HG02973 (cell line): Measurements from ENCODE around the gene RIMKLB.
"Not testable (repeated sequence)": the region's sequence is repeated elsewhere in the genome, so short reads cannot be mapped to it uniquely, and the experiment has no call there.

Experiments used
- ATAC-seq: cut with Tn5 transposase; IDR thresholded peaks from one replicate; pipeline ENCODE4 v1.9.1; 2021; ENCODE audit warnings: moderate library complexity; ENCODE audit not compliant: unreplicated experiment

The RIMKLB gene

GRCh38 chr12:8689681-8690080 is 8.1 kb upstream of the RIMKLB start:
- ATAC-seq, result no peak

GRCh38 chr12:8692573-8692972 is 5.2 kb upstream of the RIMKLB start:
- ATAC-seq, result no peak

DNA sequence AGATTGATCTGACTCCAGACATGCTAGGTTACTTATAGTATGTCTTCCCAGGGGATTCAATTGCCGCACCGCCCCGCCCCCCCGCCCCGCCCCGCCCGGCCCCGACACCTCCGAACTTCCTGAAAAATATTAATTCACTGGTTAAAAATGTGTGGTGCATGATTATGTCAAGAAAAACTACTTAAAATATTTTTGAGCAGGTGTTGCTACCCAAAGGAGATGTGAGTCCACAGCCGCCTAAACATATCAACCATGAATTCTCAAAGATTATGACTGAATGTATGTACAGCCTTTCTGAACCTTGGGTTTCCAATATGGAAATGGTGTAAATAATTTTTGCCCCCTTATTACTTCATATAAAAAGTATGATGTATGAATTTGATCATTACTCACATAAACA is 2.7 kb upstream of the RIMKLB start:
- ATAC-seq, result no peak

DNA sequence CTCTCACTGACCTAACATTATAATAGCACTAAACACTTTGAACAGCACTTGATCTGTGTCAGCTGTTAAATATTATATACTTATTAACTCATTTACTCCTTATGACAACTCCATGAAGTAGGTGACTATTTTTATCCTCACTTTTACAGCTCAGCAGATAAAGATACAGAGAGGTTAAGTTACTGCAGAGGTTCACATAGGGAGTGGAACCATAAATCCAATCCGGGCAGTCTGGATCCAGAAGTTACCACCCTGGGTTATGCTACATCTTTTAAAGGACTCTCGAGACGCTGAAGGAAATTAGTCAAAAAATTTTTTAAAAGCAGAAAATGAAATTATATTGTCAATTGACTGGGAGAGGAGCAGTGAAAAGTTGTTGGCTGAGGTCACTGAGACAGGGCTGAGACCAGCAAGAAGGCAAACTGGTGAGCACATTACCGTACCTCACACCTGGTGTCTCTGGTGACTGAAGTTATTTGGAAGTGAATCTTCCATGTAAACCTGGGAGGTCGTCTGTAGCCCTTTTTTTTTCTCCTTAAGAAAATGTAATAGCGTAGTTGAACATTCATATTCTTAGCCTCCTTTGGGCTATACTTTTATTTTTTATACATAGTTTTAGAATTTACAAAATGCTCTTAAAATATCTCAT is 1.2 kb upstream of the RIMKLB start:
- ATAC-seq, result no peak

- ATAC-seq, result peak; percentile 11
Observed at GRCh38 chr12:8697120-8697475, 693 bp upstream of the RIMKLB start.

GRCh38 chr12:8698132-8698851 is 501 bp downstream of the RIMKLB start:
- ATAC-seq, result peak; percentile 40

- ATAC-seq, result no peak
Observed at GRCh38 chr12:8698879-8699278, 1.1 kb downstream of the RIMKLB start.

GRCh38 chr12:8699714-8700113 is 1.9 kb downstream of the RIMKLB start:
- ATAC-seq, result no peak

DNA sequence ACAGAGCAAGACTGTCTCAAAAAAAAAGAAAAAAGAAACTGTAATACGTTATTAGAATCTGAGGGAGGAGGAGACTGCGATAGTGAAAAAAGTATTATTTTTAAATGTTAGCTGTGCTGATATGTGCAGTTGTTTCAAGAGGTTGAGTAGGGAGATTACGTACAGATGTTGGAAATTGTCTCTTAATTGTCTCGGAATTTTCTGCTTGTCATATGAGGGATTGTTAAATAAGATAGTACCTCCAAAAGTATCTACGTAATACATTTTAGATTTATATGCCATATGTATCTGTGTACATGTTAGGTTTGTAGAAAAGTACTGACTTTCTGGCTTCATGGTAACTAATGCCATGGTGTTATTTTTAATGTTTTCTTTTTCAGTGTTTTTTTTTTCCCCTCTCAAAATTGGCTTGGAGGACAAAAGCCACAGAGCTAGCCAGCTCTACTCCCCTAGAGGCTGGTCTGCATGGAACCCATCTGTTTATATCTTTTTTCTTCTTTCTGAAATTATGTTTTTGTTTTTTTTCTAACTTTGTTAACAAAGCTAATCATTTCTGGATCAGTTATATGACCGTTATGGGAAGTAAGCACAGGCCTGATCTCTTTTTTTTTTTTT is 3.4 kb downstream of the RIMKLB start:
- no peak for ATAC-seq

GRCh38 chr12:8702159-8702558 is 4.4 kb downstream of the RIMKLB start:
- no peak for ATAC-seq

DNA sequence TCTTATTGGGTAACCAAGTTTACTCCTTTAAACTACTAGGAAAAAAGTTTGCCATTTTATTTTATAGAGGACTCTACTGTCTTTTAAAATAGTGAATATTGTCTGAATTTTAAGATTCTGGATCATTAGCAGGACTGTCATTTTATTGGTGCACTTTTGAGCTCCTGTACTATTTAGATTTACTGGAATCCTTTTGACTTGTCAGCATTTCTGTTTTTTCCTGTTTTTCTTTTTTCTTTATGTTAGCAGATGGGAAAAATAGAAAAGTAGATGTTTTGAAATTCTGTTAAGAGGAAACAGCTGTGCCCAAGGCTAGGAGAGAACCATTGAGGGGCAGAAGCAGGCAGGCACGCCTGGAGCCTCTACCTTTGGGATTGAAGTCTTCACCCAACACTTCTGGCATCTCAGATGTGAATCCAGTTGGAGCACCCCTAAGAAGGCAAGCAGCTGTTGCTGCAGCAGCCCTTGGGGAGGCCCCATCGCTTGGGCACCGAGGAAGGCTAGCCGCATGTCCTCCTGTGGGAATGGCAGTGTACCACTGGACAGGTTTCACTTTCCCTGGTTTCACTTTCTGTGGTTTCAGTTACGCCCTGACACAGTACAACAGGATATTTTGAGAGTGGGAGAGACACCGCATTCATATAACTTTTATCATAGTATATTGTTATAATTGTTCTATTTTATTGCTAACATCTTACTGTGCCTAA is 11.5 kb downstream of the RIMKLB start:
- no peak for ATAC-seq

GRCh38 chr12:8712572-8712971 is 14.8 kb downstream of the RIMKLB start:
- no peak for ATAC-seq

DNA sequence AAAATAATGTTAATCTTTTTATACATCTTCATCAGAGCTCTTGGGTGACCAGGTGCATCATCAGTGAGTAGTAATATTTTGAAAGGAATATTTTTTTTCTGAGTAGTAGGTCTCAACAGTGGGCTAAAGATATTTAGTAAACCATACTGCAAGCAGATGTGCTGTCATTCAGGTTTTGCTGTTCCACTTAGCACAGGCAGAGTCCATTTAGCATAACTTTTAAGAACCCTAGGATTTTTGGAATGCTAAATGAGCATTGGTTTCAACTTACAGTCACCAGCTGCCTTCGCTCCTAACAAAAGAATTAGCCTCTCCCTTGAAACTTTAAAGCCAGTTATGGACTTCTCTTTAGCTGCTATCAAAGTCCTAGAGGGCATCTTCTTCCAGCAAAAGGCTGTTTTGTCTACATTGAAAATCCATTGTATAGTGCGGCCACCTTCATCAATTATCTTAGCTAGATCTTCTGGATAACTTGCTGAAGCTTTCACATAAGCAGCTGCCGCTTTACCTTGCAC is 24.6 kb downstream of the RIMKLB start:
- no peak for ATAC-seq

DNA sequence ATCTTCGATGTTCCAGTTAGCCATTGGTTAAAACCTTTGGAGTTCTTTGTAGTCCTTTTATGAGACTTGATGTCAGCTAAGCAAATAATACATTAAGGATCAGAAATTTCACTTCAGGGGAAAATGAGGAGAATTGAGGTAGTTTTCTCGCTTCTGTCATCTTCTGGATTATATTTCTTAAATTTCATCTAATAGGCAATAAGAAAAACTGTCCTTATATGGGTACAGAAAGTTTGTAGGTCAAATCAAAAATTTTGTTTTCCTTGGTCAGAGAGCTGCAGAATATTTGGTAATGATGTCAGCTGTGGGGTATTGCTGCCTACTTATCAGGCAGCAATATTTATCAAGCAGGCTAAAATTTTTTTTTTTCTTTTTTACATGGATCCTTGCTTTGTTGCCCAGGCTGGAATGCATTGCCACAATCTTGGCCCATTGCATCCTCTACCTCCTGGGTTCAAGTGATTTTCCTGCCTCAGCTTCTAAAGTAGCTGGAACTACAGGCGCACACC is 37.1 kb downstream of the RIMKLB start:
- ATAC-seq, result no peak

GRCh38 chr12:8742501-8742900 is 44.7 kb downstream of the RIMKLB start:
- ATAC-seq, result no peak

GRCh38 chr12:8743121-8743520 is 45.3 kb downstream of the RIMKLB start:
- ATAC-seq, result not testable (repeated sequence)

- ATAC-seq, result not testable (repeated sequence)
Observed at GRCh38 chr12:8745631-8746030, 47.8 kb downstream of the RIMKLB start.

GRCh38 chr12:8746046-8746445 is 48.3 kb downstream of the RIMKLB start:
- no peak for ATAC-seq

DNA sequence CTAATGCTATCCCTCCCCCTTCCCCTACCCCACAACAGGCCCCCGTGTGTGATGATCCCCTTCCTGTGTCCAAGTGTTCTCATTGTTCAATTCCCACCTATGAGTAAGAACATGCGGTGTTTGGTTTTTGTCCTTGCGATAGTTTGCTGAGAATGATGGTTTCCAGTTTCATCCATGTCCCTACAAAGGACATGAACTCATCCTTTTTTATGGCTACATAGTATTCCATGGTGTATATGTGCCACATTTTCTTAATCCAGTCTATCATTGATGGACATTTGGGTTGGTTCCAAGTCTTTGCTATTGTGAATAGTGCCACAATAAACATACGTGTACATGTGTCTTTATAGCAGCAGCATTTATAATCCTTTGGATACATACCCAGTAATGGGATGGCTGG is 62.3 kb downstream of the RIMKLB start:
- not testable (repeated sequence) for ATAC-seq

GRCh38 chr12:8762701-8763100 is 64.9 kb downstream of the RIMKLB start:
- not testable (repeated sequence) for ATAC-seq

- ATAC-seq, result not testable (repeated sequence)
Observed at GRCh38 chr12:8766121-8766520, 68.3 kb downstream of the RIMKLB start.
